HEK293 (cell line): ENCODE data around the gene AMER1.

Experiments
- CTCF ChIA-PET: fragments of 350-600 bp; formaldehyde crosslinking; extraction: SDS; loops from one replicate; lab custom pipeline; 2021; ENCODE audit warnings: antibody characterized with exemption; lab: Yijun Ruan, JAX
- POLR2A ChIA-PET: fragments of 300-600 bp; formaldehyde crosslinking; extraction: SDS; loops from one replicate; lab custom pipeline; 2020; ENCODE audit warnings: antibody characterized with exemption, inconsistent platforms; lab: Yijun Ruan, JAX
- H3K27ac ChIP-seq: fragments of 200-500 bp; sonication (Bioruptor generic); 2 replicates; pipeline ENCODE4 v1.5.1; 2014; ENCODE audit warnings: low read depth, low read length, control low read depth, inconsistent platforms; ENCODE audit errors: extremely low read depth
- H3K36me3 ChIP-seq, 2 experiments: fragments of 200-500 bp in 1 of 2; sonication (Bioruptor generic) in 1 of 2; 1 replicate in 1 of 2; 2 replicates in 1 of 2; pipeline ENCODE4 v1.5.1; 2014 to 2017; ENCODE audit warnings: inconsistent platforms in 2 of 2, low read length in 2 of 2; ENCODE audit not compliant: control insufficient read depth in 2 of 2, insufficient read depth in 1 of 2
- H3K4me1 ChIP-seq: fragments of 200-500 bp; sonication (Bioruptor generic); 2 replicates; pipeline ENCODE4 v1.5.1; 2014; ENCODE audit warnings: mild to moderate bottlenecking, low read length, inconsistent platforms; ENCODE audit not compliant: control insufficient read depth, insufficient read depth
- H3K4me3 ChIP-seq: 2 replicates; pipeline ENCODE4 v1.5.1; 2011; ENCODE audit warnings: low read depth, mild to moderate bottlenecking, control low read depth, low read length, moderate library complexity
- H3K9me3 ChIP-seq: fragments of 200-500 bp; sonication (Bioruptor generic); 2 replicates; pipeline ENCODE4 v1.5.1; 2014; ENCODE audit warnings: low read depth, low read length, inconsistent platforms; ENCODE audit not compliant: control insufficient read depth, insufficient read depth
- GLI4 ChIP-seq: fragments of 450-650 bp; formaldehyde crosslinking; IDR thresholded peaks from 2 replicates; pipeline ENCODE4 v1.5.1; 2016; ENCODE audit warnings: missing biosample characterization, missing genetic modification characterization
- GLIS2 ChIP-seq: fragments of 450-650 bp; formaldehyde crosslinking; IDR thresholded peaks from 2 replicates; pipeline ENCODE4 v1.5.1; 2016; ENCODE audit warnings: missing biosample characterization, missing genetic modification characterization
- IKZF3 ChIP-seq: fragments of 450-650 bp; IDR thresholded peaks from 2 replicates; pipeline ENCODE4 v1.5.0; 2018; ENCODE audit warnings: missing biosample characterization, mild to moderate bottlenecking, missing genetic modification characterization, moderate library complexity
- OVOL3 ChIP-seq: fragments of 450-650 bp; formaldehyde crosslinking; IDR thresholded peaks from 2 replicates; pipeline ENCODE4 v1.5.1; 2016; ENCODE audit warnings: missing biosample characterization, missing genetic modification characterization
- ZIC2 ChIP-seq: fragments of 450-650 bp; formaldehyde crosslinking; IDR thresholded peaks from 2 replicates; pipeline ENCODE4 v1.5.1; 2016; ENCODE audit warnings: missing biosample characterization, missing genetic modification characterization
- ZNF132 ChIP-seq: fragments of 450-650 bp; formaldehyde crosslinking; IDR thresholded peaks from 2 replicates; pipeline ENCODE4 v1.5.1; 2017; ENCODE audit warnings: missing biosample characterization, missing genetic modification characterization, borderline replicate concordance
- ZNF138 ChIP-seq: fragments of 450-650 bp; formaldehyde crosslinking; IDR thresholded peaks from 2 replicates; pipeline ENCODE4 v1.5.1; 2016; ENCODE audit warnings: missing biosample characterization, missing genetic modification characterization, borderline replicate concordance
- ZNF2 ChIP-seq: fragments of 450-650 bp; formaldehyde crosslinking; IDR thresholded peaks from 2 replicates; pipeline ENCODE4 v1.5.1; 2016; ENCODE audit warnings: missing biosample characterization, missing genetic modification characterization
- ZNF211 ChIP-seq: fragments of 450-650 bp; formaldehyde crosslinking; IDR thresholded peaks from 2 replicates; pipeline ENCODE4 v1.5.1; 2016; ENCODE audit warnings: low read depth, missing biosample characterization, missing genetic modification characterization
- ZNF266 ChIP-seq: fragments of 450-650 bp; formaldehyde crosslinking; IDR thresholded peaks from 2 replicates; pipeline ENCODE4 v1.5.1; 2016; ENCODE audit warnings: missing biosample characterization, missing genetic modification characterization, low read depth
- ZNF324 ChIP-seq: fragments of 450-650 bp; formaldehyde crosslinking; IDR thresholded peaks from 2 replicates; pipeline ENCODE4 v1.5.1; 2016; ENCODE audit warnings: missing biosample characterization, missing genetic modification characterization
- ZNF366 ChIP-seq: fragments of 450-650 bp; formaldehyde crosslinking; conservative IDR thresholded peaks from 2 replicates; pipeline ENCODE4 v1.5.1; 2016; ENCODE audit warnings: missing biosample characterization, missing genetic modification characterization
- ZNF549 ChIP-seq: fragments of 450-650 bp; IDR thresholded peaks from 2 replicates; pipeline ENCODE4 v1.5.1; 2018; ENCODE audit warnings: missing biosample characterization, missing genetic modification characterization, mild to moderate bottlenecking, inconsistent platforms, moderate library complexity
- ZNF596 ChIP-seq: fragments of 450-650 bp; IDR thresholded peaks from 2 replicates; pipeline ENCODE4 v1.5.0; 2018; ENCODE audit warnings: missing biosample characterization, mild to moderate bottlenecking, missing genetic modification characterization, moderate library complexity
- ZNF701 ChIP-seq: fragments of 450-650 bp; formaldehyde crosslinking; IDR thresholded peaks from 2 replicates; pipeline ENCODE4 v1.5.1; 2016; ENCODE audit warnings: missing biosample characterization, missing genetic modification characterization
- ZNF768 ChIP-seq: fragments of 450-650 bp; formaldehyde crosslinking; IDR thresholded peaks from 2 replicates; pipeline ENCODE4 v1.5.1; 2018; ENCODE audit warnings: missing biosample characterization, mild to moderate bottlenecking, missing genetic modification characterization
- TF ChIP-seq, protein P1 (sequence below): fragments of 450-650 bp; formaldehyde crosslinking; IDR thresholded peaks from 2 replicates; pipeline ENCODE4 v1.5.1; 2016; ENCODE audit warnings: missing biosample characterization, missing genetic modification characterization
- TF ChIP-seq, protein P2 (sequence below): sonication (generic); formaldehyde crosslinking; IDR thresholded peaks from 2 replicates; pipeline ENCODE4 v1.8.1; 2022; ENCODE audit warnings: mild to moderate bottlenecking, moderate library complexity, missing genetic modification reagents

AMER1 gene

DNA sequence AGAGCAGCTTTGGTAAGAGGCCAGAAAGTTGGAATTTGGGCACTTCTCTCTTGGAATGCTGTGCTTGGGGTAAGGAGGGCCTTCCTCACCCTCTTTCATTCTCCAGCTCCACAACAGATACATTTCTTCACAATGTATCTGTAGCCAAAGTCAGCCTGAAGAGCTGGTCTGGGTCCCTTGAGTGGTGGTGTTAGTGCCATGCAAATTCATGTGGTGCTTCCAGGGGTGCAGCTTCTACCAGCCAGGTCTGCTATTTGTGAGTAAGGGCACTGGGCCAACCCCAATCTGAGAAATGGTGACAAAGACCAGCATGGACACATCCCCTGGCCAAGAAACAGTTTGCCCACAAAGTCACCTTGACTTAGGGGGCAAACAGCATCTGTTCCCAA is 17.8 kb downstream of the AMER1 start:
- POLR2A ChIA-PET, result interaction anchor here (1.2 kb wide), 1 partner anchor 18 kb away, joined by 3 read pairs; the partner anchor contains the start of gene AMER1
- H3K4me1 ChIP-seq, result no peaks in the 10 kb centered on the region
- TF ChIP-seq ZNF2 (tag by site-specific recombination) (no peak), ZNF324 (tag by site-specific recombination) (no peak), ZNF768 (tag by site-specific recombination) (no peak), ZNF138 (tag by site-specific recombination) (no peak), ZNF132 (tag by site-specific recombination) (no peak), ZIC2 (no peak), ZNF596 (tag by site-specific recombination) (no peak), ZNF366 (no peak), ZNF211 (no peak)
- CTCF ChIA-PET, result interaction anchor here (0.6 kb wide), 1 partner anchor 1031 kb away, joined by 3 read pairs; no protein-coding TSS in a partner anchor
- peaks cover 5 to 39% of the 10 kb centered on the region in 2 experiments; a peak in 1 of 3 replicates for H3K36me3 ChIP-seq
- H3K27ac ChIP-seq, result no peak overlapping the region
- H3K4me3 ChIP-seq, result no peak overlapping the region
- H3K9me3 ChIP-seq, result no peaks in the 10 kb centered on the region; the same call in 1 of the 2 replicates

DNA sequence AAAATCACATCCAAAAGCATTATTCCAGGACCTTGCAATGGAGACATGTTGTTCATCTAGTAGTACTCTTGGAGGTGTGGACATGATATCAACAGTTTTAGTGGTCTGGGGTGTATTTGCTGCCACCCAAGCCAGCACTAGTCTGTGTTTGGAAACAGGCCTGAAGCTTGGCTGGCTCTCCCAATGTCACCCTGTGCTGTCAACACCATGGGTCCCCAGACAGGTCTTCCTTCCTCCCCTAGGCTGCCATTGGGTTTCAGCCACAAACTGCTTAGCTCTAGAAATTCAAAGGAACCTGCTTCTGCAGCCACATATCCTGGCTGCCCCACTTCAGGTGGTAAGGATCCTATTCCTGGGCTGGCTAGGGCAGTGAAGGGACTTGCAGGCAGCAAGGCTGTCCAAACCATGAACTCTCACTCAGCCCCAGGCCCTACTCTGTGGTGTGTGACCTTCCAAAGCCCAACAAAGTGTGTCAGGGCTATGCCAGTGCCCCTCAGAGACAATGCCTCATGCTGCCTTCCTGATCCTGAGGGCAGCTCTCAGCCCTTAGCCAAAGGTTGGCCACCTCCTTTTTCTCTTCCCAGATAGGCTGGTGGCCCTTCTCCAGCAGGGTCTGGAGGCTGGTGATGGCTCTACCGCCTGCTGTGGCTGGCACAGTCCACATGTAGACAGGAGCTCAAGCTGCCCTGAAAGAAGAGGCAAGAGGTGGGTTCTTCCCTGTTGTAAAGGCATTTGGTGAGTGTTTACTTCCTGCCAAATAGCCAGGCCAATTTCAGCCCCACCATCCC is 18.3 kb downstream of the AMER1 start:
- ChIA-PET CTCF (interaction anchor here (0.6 kb wide), 1 partner anchor 1032 kb away, joined by 3 read pairs; no protein-coding TSS in a partner anchor), POLR2A (no interaction called here)
- TF ChIP-seq, protein P1, sequence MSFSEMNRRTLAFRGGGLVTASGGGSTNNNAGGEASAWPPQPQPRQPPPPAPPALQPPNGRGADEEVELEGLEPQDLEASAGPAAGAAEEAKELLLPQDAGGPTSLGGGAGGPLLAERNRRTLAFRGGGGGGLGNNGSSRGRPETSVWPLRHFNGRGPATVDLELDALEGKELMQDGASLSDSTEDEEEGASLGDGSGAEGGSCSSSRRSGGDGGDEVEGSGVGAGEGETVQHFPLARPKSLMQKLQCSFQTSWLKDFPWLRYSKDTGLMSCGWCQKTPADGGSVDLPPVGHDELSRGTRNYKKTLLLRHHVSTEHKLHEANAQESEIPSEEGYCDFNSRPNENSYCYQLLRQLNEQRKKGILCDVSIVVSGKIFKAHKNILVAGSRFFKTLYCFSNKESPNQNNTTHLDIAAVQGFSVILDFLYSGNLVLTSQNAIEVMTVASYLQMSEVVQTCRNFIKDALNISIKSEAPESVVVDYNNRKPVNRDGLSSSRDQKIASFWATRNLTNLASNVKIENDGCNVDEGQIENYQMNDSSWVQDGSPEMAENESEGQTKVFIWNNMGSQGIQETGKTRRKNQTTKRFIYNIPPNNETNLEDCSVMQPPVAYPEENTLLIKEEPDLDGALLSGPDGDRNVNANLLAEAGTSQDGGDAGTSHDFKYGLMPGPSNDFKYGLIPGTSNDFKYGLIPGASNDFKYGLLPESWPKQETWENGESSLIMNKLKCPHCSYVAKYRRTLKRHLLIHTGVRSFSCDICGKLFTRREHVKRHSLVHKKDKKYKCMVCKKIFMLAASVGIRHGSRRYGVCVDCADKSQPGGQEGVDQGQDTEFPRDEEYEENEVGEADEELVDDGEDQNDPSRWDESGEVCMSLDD (tag by site-specific recombination), result no peak
- no peak for TF ChIP-seq IKZF3 (tag by site-specific recombination)
- no peak for TF ChIP-seq ZNF266
- H3K4me3 ChIP-seq, result no peak overlapping the region
- no peaks in the 10 kb centered on the region; the same call in 1 of the 2 replicates for H3K9me3 ChIP-seq
- peaks cover 2 to 33% of the 10 kb centered on the region in 2 experiments; a peak in 1 of 3 replicates for H3K36me3 ChIP-seq
- no peaks in the 10 kb centered on the region for H3K4me1 ChIP-seq
- H3K27ac ChIP-seq, result no peak overlapping the region

DNA sequence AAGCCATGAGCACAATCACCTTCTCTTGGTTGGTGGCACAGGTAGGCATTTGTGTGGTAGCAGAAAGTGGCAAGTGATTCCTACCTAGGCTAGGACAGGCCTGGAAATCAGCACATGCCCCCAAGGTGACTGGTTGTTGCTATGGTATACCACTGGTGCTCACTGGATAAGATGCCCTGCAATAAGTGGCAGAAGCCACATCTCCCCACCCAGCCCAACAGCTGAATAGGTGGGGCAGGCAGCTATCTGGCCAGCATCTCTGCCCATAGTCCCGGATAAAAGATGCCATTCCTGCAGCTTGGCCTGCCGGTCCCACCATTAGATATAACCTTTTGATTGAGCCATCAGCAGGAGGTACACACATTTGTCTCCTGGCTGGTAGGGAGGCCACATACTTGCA is 21.1 kb downstream of the AMER1 start:
- no peak overlapping the region for H3K4me3 ChIP-seq
- no peak for TF ChIP-seq GLIS2 (tag by site-specific recombination)
- TF ChIP-seq, protein P2, sequence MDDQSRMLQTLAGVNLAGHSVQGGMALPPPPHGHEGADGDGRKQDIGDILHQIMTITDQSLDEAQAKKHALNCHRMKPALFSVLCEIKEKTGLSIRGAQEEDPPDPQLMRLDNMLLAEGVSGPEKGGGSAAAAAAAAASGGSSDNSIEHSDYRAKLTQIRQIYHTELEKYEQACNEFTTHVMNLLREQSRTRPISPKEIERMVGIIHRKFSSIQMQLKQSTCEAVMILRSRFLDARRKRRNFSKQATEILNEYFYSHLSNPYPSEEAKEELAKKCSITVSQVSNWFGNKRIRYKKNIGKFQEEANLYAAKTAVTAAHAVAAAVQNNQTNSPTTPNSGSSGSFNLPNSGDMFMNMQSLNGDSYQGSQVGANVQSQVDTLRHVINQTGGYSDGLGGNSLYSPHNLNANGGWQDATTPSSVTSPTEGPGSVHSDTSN (CRISPR knock-in tag), result no peak
- TF ChIP-seq OVOL3 (tag by site-specific recombination), result no peak
- no peak for TF ChIP-seq ZNF701 (tag by site-specific recombination)
- TF ChIP-seq GLI4 (tag by site-specific recombination), result no peak
- no peak for TF ChIP-seq ZNF549 (tag by site-specific recombination)
- TF ChIP-seq, all 188 proteins: peak for 0
- POLR2A ChIA-PET, result no interaction called here
- Histone ChIP-seq H3K4me1 (no peaks in the 10 kb centered on the region), H3K9me3 (no peaks in the 10 kb centered on the region; the same call in 1 of the 2 replicates), H3K36me3 (peaks cover 0 to 9% of the 10 kb centered on the region in 2 experiments; a peak in 1 of 3 replicates), H3K27ac (no peak overlapping the region)
- CTCF ChIA-PET, result no interaction called here
